Testis (tissue), 2 donors: ENCODE data around the gene TTLL11.

Experiments
- POLR2A ChIP-seq: fragments of 450-650 bp; IDR thresholded peaks from one replicate; pipeline ENCODE4 v1.6.1; 2017; ENCODE audit warnings: antibody characterized with exemption, mild to moderate bottlenecking, moderate library complexity
- TF ChIP-seq, protein P1 (sequence below), 3 experiments: fragments of 450-650 bp in 2 of 3; fragments of 200-600 bp in 1 of 3; sonication (generic) in 1 of 3; IDR thresholded peaks; one replicate each; pipeline ENCODE4 v1.5.1; 2016 to 2019; ENCODE audit warnings: antibody characterized with exemption in 3 of 3, mild to moderate bottlenecking in 2 of 3, moderate library complexity in 1 of 3

DNA sequence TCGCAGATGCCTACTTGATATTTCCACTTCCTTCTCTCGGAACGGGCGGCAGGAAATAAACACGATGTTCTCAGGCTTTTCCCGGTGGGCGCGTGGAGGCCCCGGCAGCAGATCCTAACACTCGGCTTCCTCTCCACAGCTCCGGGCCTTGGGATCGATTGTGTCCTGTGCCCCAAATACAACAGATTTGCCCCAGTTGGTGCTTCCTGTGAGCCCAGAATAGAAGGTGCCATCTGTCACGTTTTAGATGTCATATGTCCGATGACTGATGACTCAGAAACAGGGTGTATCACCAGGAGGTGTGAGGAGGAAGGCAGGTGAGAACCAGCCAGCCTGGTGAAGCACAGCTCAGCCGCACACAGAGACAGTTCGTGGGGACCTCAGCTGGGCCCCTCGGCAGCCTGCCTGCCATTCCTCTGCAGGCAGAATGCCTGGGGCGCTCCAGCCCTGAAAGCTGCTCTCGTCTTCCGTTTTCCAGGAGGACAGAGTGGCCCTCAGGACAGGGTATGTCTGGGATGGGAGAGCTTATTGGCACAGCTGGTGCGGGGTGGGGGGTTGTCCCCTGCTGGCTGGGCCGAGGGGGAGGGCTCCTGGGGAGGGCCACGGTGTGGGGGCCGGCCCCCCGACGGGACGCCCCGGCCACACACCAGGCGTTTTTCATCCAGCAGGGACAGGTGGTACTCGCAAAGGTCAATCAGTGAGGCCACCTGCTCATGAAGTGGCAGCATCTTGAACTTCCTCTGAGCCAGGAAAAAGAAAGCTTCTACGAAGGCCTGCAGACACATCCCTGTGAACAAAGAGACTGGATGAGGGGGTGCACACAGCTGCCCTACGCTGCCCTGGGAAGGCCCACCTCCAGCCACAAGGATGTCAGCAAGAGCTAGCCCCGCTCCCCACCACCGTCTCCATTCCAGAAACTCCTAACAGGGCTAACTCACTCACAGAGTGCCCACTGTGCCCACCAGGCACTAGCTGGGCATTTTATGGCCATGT lies 270.7 kb downstream of the TTLL11 start:
- TF ChIP-seq, protein P1, sequence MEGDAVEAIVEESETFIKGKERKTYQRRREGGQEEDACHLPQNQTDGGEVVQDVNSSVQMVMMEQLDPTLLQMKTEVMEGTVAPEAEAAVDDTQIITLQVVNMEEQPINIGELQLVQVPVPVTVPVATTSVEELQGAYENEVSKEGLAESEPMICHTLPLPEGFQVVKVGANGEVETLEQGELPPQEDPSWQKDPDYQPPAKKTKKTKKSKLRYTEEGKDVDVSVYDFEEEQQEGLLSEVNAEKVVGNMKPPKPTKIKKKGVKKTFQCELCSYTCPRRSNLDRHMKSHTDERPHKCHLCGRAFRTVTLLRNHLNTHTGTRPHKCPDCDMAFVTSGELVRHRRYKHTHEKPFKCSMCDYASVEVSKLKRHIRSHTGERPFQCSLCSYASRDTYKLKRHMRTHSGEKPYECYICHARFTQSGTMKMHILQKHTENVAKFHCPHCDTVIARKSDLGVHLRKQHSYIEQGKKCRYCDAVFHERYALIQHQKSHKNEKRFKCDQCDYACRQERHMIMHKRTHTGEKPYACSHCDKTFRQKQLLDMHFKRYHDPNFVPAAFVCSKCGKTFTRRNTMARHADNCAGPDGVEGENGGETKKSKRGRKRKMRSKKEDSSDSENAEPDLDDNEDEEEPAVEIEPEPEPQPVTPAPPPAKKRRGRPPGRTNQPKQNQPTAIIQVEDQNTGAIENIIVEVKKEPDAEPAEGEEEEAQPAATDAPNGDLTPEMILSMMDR (IDR thresholded peaks at IDR 0.05), result no peak
- TF ChIP-seq POLR2A, result no peak
